ENCODE data around the gene ZIK1. TPM values are rescaled to one million over a fixed set of nuclear protein-coding genes. Genes with fewer than 3 reads are reported as not detected.
A peak's percentile ranks its signal among the peaks of the same experiment; 100 is the strongest.

Gene ZIK1
- 1 to 10 TPM; 3.5 to 6.3 TPM for total RNA-seq
- polyA plus RNA-seq: 1 to 10 TPM in 1 of 2 donors, not detected in 1; 2.4 TPM
- long read RNA-seq, donor 1, partial matches to known transcripts: 0 of 8 reads
- long read RNA-seq, donor 1, other reads (novel, unspliced or antisense): 4 of 8 reads
- long read RNA-seq, donor 2, full-length matches to known transcripts: 1 of 1 reads
- long read RNA-seq, donor 2, partial matches to known transcripts: 0 of 1 reads
- long read RNA-seq, donor 2, other reads (novel, unspliced or antisense): 0 of 1 reads

DNA sequence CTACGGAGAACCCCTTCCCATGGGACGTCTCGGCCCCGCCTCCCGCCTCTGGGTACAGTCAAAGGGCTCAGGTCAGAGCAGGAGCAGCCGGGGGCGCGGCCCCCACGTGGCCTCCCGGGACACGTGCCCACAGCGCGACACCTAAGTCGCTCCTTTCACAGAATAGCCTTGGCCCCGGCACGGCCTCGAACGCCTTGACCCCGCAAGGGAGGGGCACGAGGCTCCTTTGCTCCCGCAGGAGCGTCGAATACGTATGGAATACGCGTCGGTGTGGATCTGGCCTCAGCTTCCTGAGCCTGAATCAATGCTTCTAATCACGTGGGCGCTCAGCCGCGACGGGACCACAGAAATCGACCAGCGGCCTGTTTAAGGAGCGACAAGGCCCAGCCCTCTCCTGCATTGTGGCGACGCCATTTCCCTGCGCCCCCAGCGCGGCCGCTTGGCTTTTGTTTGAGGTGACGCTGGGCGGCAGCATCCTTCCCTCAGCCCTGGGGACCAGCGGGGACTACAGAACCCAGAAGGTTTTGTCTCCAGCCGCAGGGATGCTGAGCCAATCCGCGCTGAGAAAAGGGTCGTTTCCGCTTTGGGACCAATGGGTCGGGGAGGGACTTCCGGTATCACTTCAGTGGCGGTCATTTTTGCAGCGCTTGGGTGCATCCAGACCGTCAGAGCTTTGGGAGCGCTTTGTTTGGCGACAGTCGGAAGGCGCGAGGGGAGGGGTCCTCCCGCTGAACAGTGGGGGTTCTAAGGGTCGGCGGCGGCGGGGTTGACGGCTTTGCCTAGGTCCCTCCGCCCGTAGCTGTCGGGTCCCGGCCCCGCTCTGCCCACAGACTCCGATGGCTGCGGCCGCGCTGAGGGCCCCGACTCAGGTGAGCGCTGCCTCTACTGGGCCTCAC is at the start of gene ZIK1:
Gene ZIK1 (plus strand): TSS at position 625 of the 896 bp plus-strand sequence. CDS start 212 bp downstream, at position 837.
- DNase-seq (peak; percentile 94), ATAC-seq (ENCODE audit: low FRiP score) (peak; percentile 95)
- peak within 1 kb of the TSS; percentile 32 to 68 for H3K4me3 ChIP-seq (ENCODE audit: low read length in 2 of 2)
- H3K27ac ChIP-seq (ENCODE audit: low read depth in 1 of 2, low read length in 2 of 2): no peak within 1 kb of the TSS
- no peaks in the 10 kb centered on the region for H3K27me3 ChIP-seq (ENCODE audit: control insufficient read depth in 1 of 2, insufficient read depth in 2 of 2, low read length in 1 of 2)
- H3K36me3 ChIP-seq (ENCODE audit: control insufficient read depth in 1 of 2, insufficient read depth in 2 of 2, low read length in 1 of 2): peaks cover under 1 to 9% of the 10 kb centered on the region in 2 donors
- no peaks in the 10 kb centered on the region for H3K4me1 ChIP-seq (ENCODE audit: control insufficient read depth in 1 of 2, insufficient read depth in 2 of 2, low read length in 2 of 2)
- WGBS, 2 donors: 1 to 2% methylated on average over 63 to 76 of the region's 76 CpGs
- intact Hi-C loops (cut with DNase I): loop anchor here in 1 of 2 donors (2.0 kb wide), 1 partner anchor 57 kb away; the partner anchor contains the start of gene ZNF549
- peaks cover 22% of the 10 kb centered on the region for H3K9me3 ChIP-seq (ENCODE audit: control insufficient read depth, low read length)

GRCh38 chr19:57537953-57538547 is 45.9 kb upstream of the ZIK1 start:
- no peak overlapping the region for H3K27ac ChIP-seq (ENCODE audit: low read depth in 1 of 2, low read length in 2 of 2)
- peak overlapping the region in 1 of 2 donors; percentile 23 for H3K4me3 ChIP-seq (ENCODE audit: low read length in 2 of 2)
- H3K27me3 ChIP-seq (ENCODE audit: control insufficient read depth in 1 of 2, insufficient read depth in 2 of 2, low read length in 1 of 2): no peaks in the 10 kb centered on the region
- DNase-seq: no peak
- intact Hi-C loops (cut with DNase I): no loop called here
- H3K36me3 ChIP-seq (ENCODE audit: control insufficient read depth in 1 of 2, insufficient read depth in 2 of 2, low read length in 1 of 2): peaks cover 44 to 48% of the 10 kb centered on the region in 2 donors
- no peaks in the 10 kb centered on the region for H3K4me1 ChIP-seq (ENCODE audit: control insufficient read depth in 1 of 2, insufficient read depth in 2 of 2, low read length in 2 of 2)
- 97 to 98% methylated on average over 7 of the region's 7 CpGs for WGBS, 2 donors
- ATAC-seq (ENCODE audit: low FRiP score): no peak
- peaks cover 65% of the 10 kb centered on the region for H3K9me3 ChIP-seq (ENCODE audit: control insufficient read depth, low read length)

- ATAC-seq (ENCODE audit: low FRiP score) (no peak), DNase-seq (no peak)
- WGBS, 2 donors: 97 to 100% methylated on average over 1 of the region's 1 CpG
- peaks cover 37% of the 10 kb centered on the region for H3K9me3 ChIP-seq (ENCODE audit: control insufficient read depth, low read length)
- no peaks in the 10 kb centered on the region for H3K27me3 ChIP-seq (ENCODE audit: control insufficient read depth in 1 of 2, insufficient read depth in 2 of 2, low read length in 1 of 2)
- no peak overlapping the region for H3K4me3 ChIP-seq (ENCODE audit: low read length in 2 of 2)
- H3K4me1 ChIP-seq (ENCODE audit: control insufficient read depth in 1 of 2, insufficient read depth in 2 of 2, low read length in 2 of 2): no peaks in the 10 kb centered on the region
- H3K27ac ChIP-seq (ENCODE audit: low read depth in 1 of 2, low read length in 2 of 2): no peak overlapping the region
- intact Hi-C loops (cut with DNase I): no loop called here
- peaks cover 26 to 51% of the 10 kb centered on the region in 2 donors for H3K36me3 ChIP-seq (ENCODE audit: control insufficient read depth in 1 of 2, insufficient read depth in 2 of 2, low read length in 1 of 2)
Observed at GRCh38 chr19:57546513-57546912, 37.4 kb upstream of the ZIK1 start.

- peaks cover 48% of the 10 kb centered on the region for H3K9me3 ChIP-seq (ENCODE audit: control insufficient read depth, low read length)
- intact Hi-C loops (cut with DNase I): no loop called here
Observed at GRCh38 chr19:57552432-57552831, 31.5 kb upstream of the ZIK1 start.

GRCh38 chr19:57557659-57558058 is 26.3 kb upstream of the ZIK1 start:
- H3K27ac ChIP-seq (ENCODE audit: low read depth in 1 of 2, low read length in 2 of 2): no peak overlapping the region
- H3K36me3 ChIP-seq (ENCODE audit: control insufficient read depth in 1 of 2, insufficient read depth in 2 of 2, low read length in 1 of 2): peaks cover 0 to 14% of the 10 kb centered on the region in 2 donors
- no peaks in the 10 kb centered on the region for H3K27me3 ChIP-seq (ENCODE audit: control insufficient read depth in 1 of 2, insufficient read depth in 2 of 2, low read length in 1 of 2)
- peaks cover 0 to 2% of the 10 kb centered on the region in 2 donors for H3K4me1 ChIP-seq (ENCODE audit: control insufficient read depth in 1 of 2, insufficient read depth in 2 of 2, low read length in 2 of 2)
- ATAC-seq (ENCODE audit: low FRiP score) (no peak), DNase-seq (no peak)
- intact Hi-C loops (cut with DNase I): no loop called here
- H3K4me3 ChIP-seq (ENCODE audit: low read length in 2 of 2): no peak overlapping the region
- H3K9me3 ChIP-seq (ENCODE audit: control insufficient read depth, low read length): peaks cover 22% of the 10 kb centered on the region
- 78 to 81% methylated on average over 5 of the region's 5 CpGs for WGBS, 2 donors

More at GRCh38 chr19:57552432-57552831, 31.5 kb upstream of the ZIK1 start:
- no peaks in the 10 kb centered on the region for H3K4me1 ChIP-seq (ENCODE audit: control insufficient read depth in 1 of 2, insufficient read depth in 2 of 2, low read length in 2 of 2)
- no peak overlapping the region for H3K27ac ChIP-seq (ENCODE audit: low read depth in 1 of 2, low read length in 2 of 2)
- ATAC-seq (ENCODE audit: low FRiP score): no peak
- H3K27me3 ChIP-seq (ENCODE audit: control insufficient read depth in 1 of 2, insufficient read depth in 2 of 2, low read length in 1 of 2): no peaks in the 10 kb centered on the region
- H3K36me3 ChIP-seq (ENCODE audit: control insufficient read depth in 1 of 2, insufficient read depth in 2 of 2, low read length in 1 of 2): peaks cover 17 to 37% of the 10 kb centered on the region in 2 donors
- no peak for DNase-seq
- H3K4me3 ChIP-seq (ENCODE audit: low read length in 2 of 2): no peak overlapping the region
- 97 to 98% methylated on average over 2 of the region's 2 CpGs for WGBS, 2 donors

DNA sequence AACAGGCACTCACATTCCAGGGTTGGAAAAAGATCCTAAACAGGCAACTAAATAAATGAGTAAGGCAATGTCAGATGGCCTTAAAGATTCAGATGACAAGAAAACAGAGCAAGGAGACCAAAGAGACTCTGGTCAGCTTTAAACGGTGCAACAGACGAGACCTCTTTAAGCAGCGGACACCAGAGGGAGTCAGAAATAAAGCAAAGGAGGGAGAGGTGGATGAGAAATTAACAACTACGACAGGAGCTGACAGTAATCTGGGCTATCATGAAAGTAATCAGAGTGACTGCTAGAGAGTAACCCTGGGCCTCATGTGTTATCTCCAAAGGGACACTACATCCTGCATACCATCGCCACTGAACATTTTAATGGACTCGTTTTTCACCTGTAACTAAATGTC is 25.4 kb upstream of the ZIK1 start:
- Histone ChIP-seq H3K27me3 (ENCODE audit: control insufficient read depth in 1 of 2, insufficient read depth in 2 of 2, low read length in 1 of 2) (no peaks in the 10 kb centered on the region), H3K4me1 (ENCODE audit: control insufficient read depth in 1 of 2, insufficient read depth in 2 of 2, low read length in 2 of 2) (peaks cover 0 to 2% of the 10 kb centered on the region in 2 donors), H3K4me3 (ENCODE audit: low read length in 2 of 2) (peak overlapping the region; percentile 8 to 87), H3K36me3 (ENCODE audit: control insufficient read depth in 1 of 2, insufficient read depth in 2 of 2, low read length in 1 of 2) (peaks cover 0 to 10% of the 10 kb centered on the region in 2 donors), H3K9me3 (ENCODE audit: control insufficient read depth, low read length) (peaks cover 16% of the 10 kb centered on the region), H3K27ac (ENCODE audit: low read depth in 1 of 2, low read length in 2 of 2) (no peak overlapping the region)
- WGBS, 2 donors: 20 to 30% methylated on average over 6 of the region's 6 CpGs
- no peak for DNase-seq
- intact Hi-C loops (cut with DNase I): no loop called here
- no peak for ATAC-seq (ENCODE audit: low FRiP score)

- H3K4me3 ChIP-seq (ENCODE audit: low read length in 2 of 2): peak overlapping the region; percentile 8 to 87
- ATAC-seq (ENCODE audit: low FRiP score): no peak
- intact Hi-C loops (cut with DNase I): no loop called here
- H3K9me3 ChIP-seq (ENCODE audit: control insufficient read depth, low read length): peaks cover 15% of the 10 kb centered on the region
- DNase-seq: no peak
- H3K36me3 ChIP-seq (ENCODE audit: control insufficient read depth in 1 of 2, insufficient read depth in 2 of 2, low read length in 1 of 2): peaks cover 0 to 10% of the 10 kb centered on the region in 2 donors
- H3K4me1 ChIP-seq (ENCODE audit: control insufficient read depth in 1 of 2, insufficient read depth in 2 of 2, low read length in 2 of 2): peaks cover 0 to 2% of the 10 kb centered on the region in 2 donors
- H3K27me3 ChIP-seq (ENCODE audit: control insufficient read depth in 1 of 2, insufficient read depth in 2 of 2, low read length in 1 of 2): no peaks in the 10 kb centered on the region
- 0% methylated on average over 22 of the region's 22 CpGs for WGBS, 2 donors
- H3K27ac ChIP-seq (ENCODE audit: low read depth in 1 of 2, low read length in 2 of 2): no peak overlapping the region
Observed at GRCh38 chr19:57559008-57559403, 24.9 kb upstream of the ZIK1 start.

GRCh38 chr19:57559404-57560025 is 24.4 kb upstream of the ZIK1 start, which contains the start of gene ZNF550:
Gene ZNF550, minus strand, starts transcription at chr19:57559863. Its CDS starts 181 bp downstream, at chr19:57559682.
- Histone ChIP-seq H3K4me1 (ENCODE audit: control insufficient read depth in 1 of 2, insufficient read depth in 2 of 2, low read length in 2 of 2) (peaks cover 0 to 2% of the 10 kb centered on the region in 2 donors), H3K9me3 (ENCODE audit: control insufficient read depth, low read length) (peaks cover 12% of the 10 kb centered on the region), H3K4me3 (ENCODE audit: low read length in 2 of 2) (peak within 1 kb of the TSS; percentile 8 to 87), H3K36me3 (ENCODE audit: control insufficient read depth in 1 of 2, insufficient read depth in 2 of 2, low read length in 1 of 2) (peaks cover 0 to 5% of the 10 kb centered on the region in 2 donors), H3K27me3 (ENCODE audit: control insufficient read depth in 1 of 2, insufficient read depth in 2 of 2, low read length in 1 of 2) (no peaks in the 10 kb centered on the region), H3K27ac (ENCODE audit: low read depth in 1 of 2, low read length in 2 of 2) (no peak within 1 kb of the TSS)
- DNase-seq (peak; percentile 94 to 97), ATAC-seq (ENCODE audit: low FRiP score) (peak; percentile 98)
- WGBS, 2 donors: 1% methylated on average over 49 to 56 of the region's 56 CpGs
- intact Hi-C loops (cut with DNase I): no loop called here

Measured in aorta (tissue), 5 donors.